NT2/D1 (cell line): Measurements from ENCODE around the gene FAM3D.

Experiments
- YY1 ChIP-seq: IDR thresholded peaks from 2 replicates; pipeline ENCODE4 v1.6.1; 2011; ENCODE audit not compliant: insufficient read length, insufficient read depth
- ZNF274 ChIP-seq: IDR thresholded peaks from 2 replicates; pipeline ENCODE4 v1.6.1; 2011; ENCODE audit warnings: mild to moderate bottlenecking, low read depth, low read length

- no peak for TF ChIP-seq ZNF274
- TF ChIP-seq YY1, result no peak
Observed at GRCh38 chr3:58690490-58690889, 23.9 kb upstream of the FAM3D start.
